K562 (cell line): ENCODE data around the gene TMEM135. TPM values are rescaled to one million over a fixed set of nuclear protein-coding genes. Genes with fewer than 3 reads are reported as not detected.

Experiments
- HDAC6 ChIP-seq: IDR thresholded peaks from 2 replicates; pipeline ENCODE4 v1.6.1; 2012; ENCODE audit warnings: low read depth, mild to moderate bottlenecking, control low read depth, inconsistent platforms, low read length, moderate library complexity
- IRF1 ChIP-seq: sonication (generic); formaldehyde crosslinking; IDR thresholded peaks from 2 replicates; pipeline ENCODE4 v1.8.0; 2022; ENCODE audit warnings: missing genetic modification reagents, mild to moderate bottlenecking, borderline replicate concordance
- MTA1 ChIP-seq: fragments of 450-650 bp; IDR thresholded peaks from 2 replicates; pipeline ENCODE4 v1.6.1; 2017; ENCODE audit warnings: borderline replicate concordance
- RBM17 ChIP-seq: fragments of 200-400 bp; formaldehyde crosslinking; IDR thresholded peaks from 2 replicates; pipeline ENCODE4 v1.6.1; 2017; ENCODE audit warnings: low read depth, mild to moderate bottlenecking, low read length, borderline replicate concordance
- ZNF121 ChIP-seq: sonication (generic); formaldehyde crosslinking; conservative IDR thresholded peaks from 2 replicates; pipeline ENCODE4 v1.8.0; 2022; ENCODE audit warnings: missing genetic modification reagents
- ZNF511 ChIP-seq: sonication (generic); formaldehyde crosslinking; IDR thresholded peaks from 2 replicates; pipeline ENCODE4 v1.8.0; 2022; ENCODE audit warnings: mild to moderate bottlenecking, missing genetic modification reagents
- ZNF609 ChIP-seq: sonication (generic); formaldehyde crosslinking; IDR thresholded peaks from 2 replicates; pipeline ENCODE4 v1.8.1; 2023; ENCODE audit warnings: missing genetic modification reagents, mild to moderate bottlenecking, borderline replicate concordance
- ZNF644 ChIP-seq: fragments of 200-800 bp; sonication (Bioruptor generic); IDR thresholded peaks from 2 replicates; pipeline ENCODE4 v1.6.1; 2016; ENCODE audit warnings: low read depth, missing genetic modification characterization, missing compliant biosample characterization
- ZNF717 ChIP-seq: fragments of 250-450 bp; sonication (Bioruptor Pico); IDR thresholded peaks from 2 replicates; pipeline ENCODE4 v1.5.0; 2021
- polyA plus RNA-seq, 8 experiments: library from polyadenylated mRNA; depleted of rRNA in 4 of 8; stranded (reverse) in 5 of 8; unstranded in 3 of 8; fragments of >200 nt; fragmentation: Nextera tagmentation in 2 of 8; fragmentation: Illumina TruSeq in 1 of 8; extraction: Ambion mirVana in 2 of 8; extraction: Trizol in 1 of 8; gene quantifications; 2 replicates each; pipeline versions ENCODE4 v1.2.1 to v1.2.3, GENCODE V29; 2011 to 2014; ENCODE audit warnings: inconsistent platforms in 1 of 8, missing spikeins in 1 of 8
- total RNA-seq, 7 experiments: library from RNA; depleted of rRNA in 6 of 7; stranded (reverse); fragments of >200 nt in 6 of 7; fragmentation: Illumina TruSeq in 2 of 7; extraction: Trizol in 2 of 7; gene quantifications; 2 replicates each; pipeline versions ENCODE4 v1.2.1 to v1.2.3, GENCODE V29; 2011 to 2021; ENCODE audit warnings: low replicate concordance in 1 of 7
- TF ChIP-seq, protein P1 (sequence below): fragments of 450-650 bp; IDR thresholded peaks from 2 replicates; pipeline ENCODE4 v1.6.1; 2016; ENCODE audit warnings: mild to moderate bottlenecking

Gene TMEM135
- total and polyA plus RNA-seq, 9 of the 15 experiments (the other 6 are each of a cell fraction or from before 2014, with no cell fraction given): 17.3 to 53.6 (median 24.9) TPM

DNA sequence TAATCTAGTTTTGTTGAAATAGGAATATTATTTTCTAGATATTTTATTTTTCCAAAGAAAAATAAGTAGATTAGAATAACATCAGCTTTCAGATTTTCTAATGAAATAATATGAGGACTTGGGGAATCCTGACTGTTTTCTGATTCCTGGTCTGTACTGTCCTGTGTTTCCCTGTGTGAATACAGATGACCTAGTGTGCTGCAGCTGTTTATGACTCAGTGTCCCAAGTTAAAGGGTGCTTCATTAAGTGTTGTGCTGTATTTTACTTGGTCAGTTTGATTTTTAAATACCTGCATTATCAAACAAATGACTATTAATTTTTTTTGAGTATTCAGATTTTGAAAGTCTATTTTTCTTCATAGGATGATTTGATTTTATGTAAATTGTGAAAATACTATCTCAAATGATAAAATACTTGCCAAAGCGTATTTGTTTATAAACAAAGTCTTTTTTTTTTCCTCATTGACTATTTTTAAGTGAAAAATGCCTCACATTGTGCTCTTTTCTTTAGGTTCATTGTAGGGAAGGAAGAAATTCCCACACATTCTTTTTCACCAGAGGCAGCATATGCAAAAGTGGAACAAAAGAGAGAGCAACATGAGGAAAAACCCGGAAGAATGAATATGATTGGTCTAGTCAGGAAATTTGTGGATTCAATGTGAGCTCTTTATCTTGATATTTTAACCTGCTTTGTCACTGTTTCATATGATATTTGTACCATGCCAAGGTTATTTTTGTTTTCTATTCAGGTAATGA is 264.2 kb downstream of the TMEM135 start (continued):
- TF ChIP-seq, protein P1, sequence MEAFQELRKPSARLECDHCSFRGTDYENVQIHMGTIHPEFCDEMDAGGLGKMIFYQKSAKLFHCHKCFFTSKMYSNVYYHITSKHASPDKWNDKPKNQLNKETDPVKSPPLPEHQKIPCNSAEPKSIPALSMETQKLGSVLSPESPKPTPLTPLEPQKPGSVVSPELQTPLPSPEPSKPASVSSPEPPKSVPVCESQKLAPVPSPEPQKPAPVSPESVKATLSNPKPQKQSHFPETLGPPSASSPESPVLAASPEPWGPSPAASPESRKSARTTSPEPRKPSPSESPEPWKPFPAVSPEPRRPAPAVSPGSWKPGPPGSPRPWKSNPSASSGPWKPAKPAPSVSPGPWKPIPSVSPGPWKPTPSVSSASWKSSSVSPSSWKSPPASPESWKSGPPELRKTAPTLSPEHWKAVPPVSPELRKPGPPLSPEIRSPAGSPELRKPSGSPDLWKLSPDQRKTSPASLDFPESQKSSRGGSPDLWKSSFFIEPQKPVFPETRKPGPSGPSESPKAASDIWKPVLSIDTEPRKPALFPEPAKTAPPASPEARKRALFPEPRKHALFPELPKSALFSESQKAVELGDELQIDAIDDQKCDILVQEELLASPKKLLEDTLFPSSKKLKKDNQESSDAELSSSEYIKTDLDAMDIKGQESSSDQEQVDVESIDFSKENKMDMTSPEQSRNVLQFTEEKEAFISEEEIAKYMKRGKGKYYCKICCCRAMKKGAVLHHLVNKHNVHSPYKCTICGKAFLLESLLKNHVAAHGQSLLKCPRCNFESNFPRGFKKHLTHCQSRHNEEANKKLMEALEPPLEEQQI: no peak
- TF ChIP-seq HDAC6: no peak
- no peak for TF ChIP-seq ZNF511 (CRISPR knock-in tag)
- no peak for TF ChIP-seq ZNF717 (CRISPR knock-in tag)
- no peak for TF ChIP-seq ZNF121 (CRISPR knock-in tag)
- TF ChIP-seq IRF1 (CRISPR knock-in tag): no peak
- TF ChIP-seq RBM17: no peak
- no peak for TF ChIP-seq ZNF644 (tag)
- no peak for TF ChIP-seq MTA1
- no peak for TF ChIP-seq ZNF609 (CRISPR knock-in tag)
